B cell (primary cell): ENCODE data around the gene CACNA2D3.

Experiments used
- EZH2 ChIP-seq: IDR thresholded peaks from 2 replicates; pipeline ENCODE4 v1.6.1; 2012; ENCODE audit warnings: borderline replicate concordance, low read depth, mild to moderate bottlenecking, moderate library complexity, low read length; ENCODE audit not compliant: insufficient read depth, poor library complexity, severe bottlenecking
- TF ChIP-seq, protein P1 (sequence below): fragments of 200-600 bp; IDR thresholded peaks from one replicate; pipeline ENCODE4 v1.8.0; 2022; ENCODE audit warnings: antibody characterized with exemption, mild to moderate bottlenecking

DNA sequence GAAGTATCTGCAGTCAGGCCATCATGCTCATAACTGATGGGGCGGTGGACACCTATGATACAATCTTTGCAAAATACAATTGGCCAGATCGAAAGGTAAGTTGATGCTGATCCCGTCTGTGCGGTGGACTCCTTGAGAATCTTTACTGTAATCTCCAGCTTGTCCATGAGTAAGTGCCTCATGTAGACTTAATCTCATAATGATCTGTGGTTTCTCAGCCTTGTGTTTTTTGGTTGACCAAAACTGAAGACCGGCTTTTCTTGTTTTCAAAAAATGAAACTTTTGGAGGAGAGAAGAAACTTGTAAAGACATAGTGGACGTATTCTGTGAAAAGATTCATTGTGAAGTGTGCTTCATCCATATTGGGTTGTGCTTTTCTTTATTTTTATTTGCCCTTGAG lies 519.8 kb downstream of the CACNA2D3 start:
- TF ChIP-seq, protein P1, sequence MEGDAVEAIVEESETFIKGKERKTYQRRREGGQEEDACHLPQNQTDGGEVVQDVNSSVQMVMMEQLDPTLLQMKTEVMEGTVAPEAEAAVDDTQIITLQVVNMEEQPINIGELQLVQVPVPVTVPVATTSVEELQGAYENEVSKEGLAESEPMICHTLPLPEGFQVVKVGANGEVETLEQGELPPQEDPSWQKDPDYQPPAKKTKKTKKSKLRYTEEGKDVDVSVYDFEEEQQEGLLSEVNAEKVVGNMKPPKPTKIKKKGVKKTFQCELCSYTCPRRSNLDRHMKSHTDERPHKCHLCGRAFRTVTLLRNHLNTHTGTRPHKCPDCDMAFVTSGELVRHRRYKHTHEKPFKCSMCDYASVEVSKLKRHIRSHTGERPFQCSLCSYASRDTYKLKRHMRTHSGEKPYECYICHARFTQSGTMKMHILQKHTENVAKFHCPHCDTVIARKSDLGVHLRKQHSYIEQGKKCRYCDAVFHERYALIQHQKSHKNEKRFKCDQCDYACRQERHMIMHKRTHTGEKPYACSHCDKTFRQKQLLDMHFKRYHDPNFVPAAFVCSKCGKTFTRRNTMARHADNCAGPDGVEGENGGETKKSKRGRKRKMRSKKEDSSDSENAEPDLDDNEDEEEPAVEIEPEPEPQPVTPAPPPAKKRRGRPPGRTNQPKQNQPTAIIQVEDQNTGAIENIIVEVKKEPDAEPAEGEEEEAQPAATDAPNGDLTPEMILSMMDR = no peak
- no peak for TF ChIP-seq EZH2
